ENCODE results near the gene RNF5.

The RNF5 gene

DNA sequence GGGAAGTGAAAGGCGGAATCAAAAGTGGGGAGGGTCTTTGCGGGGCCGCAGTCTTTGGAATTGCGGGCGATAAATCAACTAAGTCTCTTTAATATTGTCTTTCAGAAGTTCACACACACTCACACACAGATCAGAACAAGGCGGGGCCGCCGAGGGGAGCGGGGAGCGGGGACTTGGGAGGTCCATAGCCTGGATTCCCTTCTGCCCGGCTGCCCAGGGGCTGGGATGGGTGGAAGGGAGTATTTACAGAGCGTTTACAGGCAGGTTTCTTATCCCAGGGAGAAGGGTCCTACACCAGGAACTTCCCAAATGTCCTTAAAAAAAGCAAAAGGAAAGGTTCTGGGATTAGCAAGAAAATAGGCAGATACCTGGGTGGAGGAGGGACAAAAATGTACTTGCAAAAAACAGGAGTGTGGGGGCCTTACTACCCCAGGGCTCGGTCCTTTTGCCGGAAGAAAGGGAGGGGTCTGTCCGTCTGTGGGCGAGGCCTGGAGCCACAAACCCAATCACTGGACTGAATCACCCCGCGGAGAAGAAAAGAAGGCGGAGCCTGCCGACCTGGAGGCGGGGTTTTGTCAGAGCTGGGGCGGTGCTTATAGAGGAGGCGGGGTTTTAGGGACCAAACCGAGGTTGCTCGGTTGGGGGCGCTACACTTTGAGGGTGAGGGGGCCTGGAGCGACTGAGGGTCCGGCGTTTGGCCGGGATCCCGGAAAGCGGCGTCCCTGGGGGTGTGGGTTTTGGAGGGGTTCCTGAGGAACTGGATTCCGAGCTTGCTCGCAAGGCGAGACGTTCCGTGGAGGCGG is 29.7 kb upstream of the RNF5 start:
- Mint-ChIP-seq H3K4me3 (peak overlapping the region; percentile 80), H3K4me1 (ENCODE audit: low read depth) (peaks cover 31% of the 10 kb centered on the region), H3K36me3 (ENCODE audit: low read depth) (no peaks in the 10 kb centered on the region), H3K27me3 (peaks cover 76% of the 10 kb centered on the region), H3K9me3 (no peaks in the 10 kb centered on the region), H3K27ac (peak overlapping the region; percentile 69)
- intact Hi-C loops (cut with micrococcal nuclease), result no loop called here

DNA sequence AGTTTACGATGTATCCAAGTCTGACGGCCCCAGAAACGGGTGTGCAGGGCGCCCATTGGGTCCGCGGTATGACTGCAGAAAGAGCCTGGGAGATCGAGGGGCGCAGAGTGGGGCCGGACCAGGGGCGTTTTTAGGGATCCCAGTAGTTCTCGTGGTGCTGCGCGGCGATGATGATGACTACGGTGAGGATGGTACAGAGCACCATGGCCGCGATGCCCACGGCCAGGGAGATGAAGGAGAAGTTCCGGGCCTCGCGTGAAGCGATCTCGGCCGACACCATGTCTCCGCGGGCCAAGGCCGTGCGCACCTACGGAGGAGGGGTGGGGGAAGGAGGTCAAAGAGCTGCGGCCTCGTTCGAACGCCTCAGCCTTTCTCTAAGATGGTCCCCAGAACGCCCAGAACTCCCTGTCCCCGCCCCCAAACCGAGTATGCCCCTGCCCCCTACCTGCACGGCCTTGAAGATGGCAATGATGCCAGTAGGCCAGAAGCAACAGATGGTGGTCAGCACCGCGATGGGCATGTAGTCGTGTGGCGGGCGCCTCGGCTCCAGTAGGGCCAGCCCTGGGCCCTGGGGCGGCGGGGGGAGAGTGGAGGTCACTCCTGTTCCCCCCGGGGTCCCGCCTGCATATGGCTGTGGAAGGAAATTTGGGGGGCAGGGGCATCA is 29.0 kb upstream of the RNF5 start:
- no peaks in the 10 kb centered on the region for H3K36me3 Mint-ChIP-seq (ENCODE audit: low read depth)
- H3K27ac Mint-ChIP-seq, result peak overlapping the region; percentile 69
- intact Hi-C loops (cut with micrococcal nuclease), result no loop called here
- peaks cover 81% of the 10 kb centered on the region for H3K27me3 Mint-ChIP-seq
- peak overlapping the region; percentile 80 for H3K4me3 Mint-ChIP-seq
- H3K9me3 Mint-ChIP-seq, result no peaks in the 10 kb centered on the region
- peaks cover 39% of the 10 kb centered on the region for H3K4me1 Mint-ChIP-seq (ENCODE audit: low read depth)

DNA sequence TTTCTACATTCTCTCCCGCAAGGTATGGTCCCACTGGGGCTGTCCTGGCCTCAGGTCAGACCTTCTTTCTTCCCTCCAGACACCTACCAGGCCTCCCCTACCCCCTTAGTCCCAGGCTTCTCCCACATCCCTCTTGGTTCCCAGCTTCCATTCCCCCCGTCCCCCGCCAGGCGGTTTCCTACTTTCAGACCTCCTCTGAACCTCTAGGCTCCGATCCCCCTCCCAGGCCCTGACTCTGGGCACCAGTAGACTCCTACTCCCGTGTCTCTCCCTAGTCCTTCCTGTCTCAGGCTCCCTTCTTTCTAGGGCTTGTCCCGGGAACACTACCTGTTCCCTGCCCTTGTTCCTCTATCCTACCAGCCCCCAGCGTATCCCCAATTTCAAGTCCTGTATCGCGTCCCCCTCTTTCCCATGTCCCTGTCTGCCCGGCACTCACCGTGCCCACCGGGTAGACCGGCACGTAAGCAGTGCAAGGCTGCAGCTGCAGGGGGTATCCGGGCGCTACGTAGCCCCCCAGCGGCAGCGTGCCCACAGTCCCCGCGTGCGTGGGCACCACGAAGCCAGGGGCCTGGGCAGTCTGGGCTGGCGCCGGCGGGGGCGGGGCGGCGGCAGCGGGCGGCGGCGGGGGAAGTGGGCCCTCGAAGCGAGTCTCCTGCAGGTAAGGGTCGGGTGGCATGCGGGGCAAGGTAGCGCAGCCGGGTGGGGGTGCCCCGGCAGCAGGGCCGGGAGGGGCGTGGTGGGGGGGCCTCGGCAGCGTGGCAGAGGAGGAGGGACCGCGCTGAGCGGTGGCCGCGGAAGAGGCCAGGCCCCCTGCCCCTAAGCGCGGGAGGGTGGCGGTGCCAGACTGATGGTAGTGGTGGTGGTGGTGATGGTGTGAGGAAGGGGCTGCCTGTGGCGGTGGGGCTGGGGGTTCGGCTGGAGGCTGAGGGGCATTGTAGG is 28.0 kb upstream of the RNF5 start:
- Mint-ChIP-seq H3K36me3 (ENCODE audit: low read depth) (no peaks in the 10 kb centered on the region), H3K4me1 (ENCODE audit: low read depth) (peaks cover 48% of the 10 kb centered on the region), H3K27me3 (peaks cover 91% of the 10 kb centered on the region), H3K27ac (no peak overlapping the region), H3K9me3 (no peaks in the 10 kb centered on the region), H3K4me3 (no peak overlapping the region)
- intact Hi-C loops (cut with micrococcal nuclease), result no loop called here

DNA sequence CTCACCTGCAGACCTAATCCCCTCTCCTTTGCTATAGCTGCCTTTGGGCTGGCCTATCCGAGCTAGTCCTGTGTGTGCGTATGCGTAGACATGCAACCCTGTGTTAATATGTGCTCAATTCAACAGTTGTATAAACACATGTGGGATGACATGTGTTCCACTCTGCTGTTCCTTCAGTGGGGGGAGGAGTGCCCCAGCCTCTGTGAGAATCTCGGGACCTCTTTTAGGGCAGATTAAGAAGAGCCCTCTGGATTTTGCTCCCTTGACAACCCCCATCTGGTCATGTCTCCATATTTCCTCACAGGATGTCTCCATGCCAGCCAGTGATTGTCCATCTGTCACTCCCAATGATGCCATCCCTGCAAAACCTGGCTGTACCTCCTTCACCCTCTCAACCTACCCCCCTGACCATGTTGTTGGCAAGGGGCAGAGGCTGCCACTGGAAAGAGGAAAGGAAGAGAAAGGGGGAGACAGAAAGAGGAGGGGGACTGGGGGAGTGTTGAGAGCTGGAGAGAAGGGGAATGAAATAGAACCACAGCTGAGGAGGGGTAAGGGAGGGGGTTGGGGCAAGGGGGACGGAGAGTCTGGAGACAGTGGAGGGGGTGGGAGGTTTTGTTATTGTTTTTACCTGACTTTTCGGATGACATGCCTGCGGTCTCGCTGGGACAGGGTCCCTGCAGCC is 26.9 kb upstream of the RNF5 start:
- Mint-ChIP-seq H3K36me3 (ENCODE audit: low read depth) (no peaks in the 10 kb centered on the region), H3K4me3 (no peak overlapping the region), H3K9me3 (no peaks in the 10 kb centered on the region), H3K27me3 (peaks cover 88% of the 10 kb centered on the region), H3K27ac (no peak overlapping the region), H3K4me1 (ENCODE audit: low read depth) (peaks cover 53% of the 10 kb centered on the region)
- intact Hi-C loops (cut with micrococcal nuclease), result no loop called here

DNA sequence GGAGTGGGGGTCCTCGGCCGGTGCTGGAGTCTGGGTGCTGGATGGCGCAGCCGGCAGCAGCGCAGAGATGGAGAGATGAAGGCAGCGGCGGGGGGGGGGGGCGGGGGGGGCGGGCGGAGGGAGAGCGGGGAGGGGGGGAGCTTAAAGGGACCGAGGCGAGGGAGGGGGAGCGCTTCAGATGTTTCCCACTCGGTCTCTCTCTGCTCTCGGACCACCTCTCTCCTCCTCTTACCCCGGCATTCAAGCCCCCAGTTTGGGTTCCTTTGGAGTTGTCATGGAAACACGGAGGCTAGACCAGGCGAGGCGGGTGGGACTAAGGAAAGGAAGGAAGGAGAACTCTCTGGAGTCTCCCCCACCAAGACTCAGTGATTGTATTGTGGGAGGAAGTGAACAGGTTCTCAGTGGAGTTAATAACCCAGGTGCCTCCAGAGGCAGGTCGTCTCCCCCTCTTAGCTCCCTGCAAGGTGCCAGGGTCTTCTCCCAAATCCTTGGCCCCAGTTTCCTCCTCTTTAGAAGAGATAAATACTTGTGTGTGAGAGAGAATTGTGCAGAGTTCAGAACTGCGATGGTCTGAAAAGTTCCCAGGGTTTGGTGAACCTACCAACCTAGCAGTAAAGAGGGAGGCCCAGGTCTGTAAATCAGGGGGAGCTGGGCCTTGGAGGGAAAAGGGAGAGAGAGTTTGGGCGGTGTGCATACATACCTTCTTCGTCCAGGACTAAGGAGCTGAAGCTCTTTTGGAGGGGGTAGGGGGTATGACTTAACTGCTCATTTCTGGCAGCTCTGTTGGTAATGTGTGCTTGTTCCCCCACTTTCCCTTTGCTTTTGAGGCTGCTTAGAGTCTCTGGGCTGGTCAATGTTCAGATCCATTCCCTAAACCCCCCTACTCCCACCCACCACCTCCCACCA is 26.1 kb upstream of the RNF5 start, which contains the start of gene PRRT1:
Gene PRRT1, minus strand, starts transcription at position 77 of the 906 bp plus-strand sequence. CDS start 112 bp downstream, outside the sequence.
- no peaks in the 10 kb centered on the region for H3K9me3 Mint-ChIP-seq
- H3K27me3 Mint-ChIP-seq, result peaks cover 81% of the 10 kb centered on the region
- H3K36me3 Mint-ChIP-seq (ENCODE audit: low read depth), result no peaks in the 10 kb centered on the region
- peaks cover 53% of the 10 kb centered on the region for H3K4me1 Mint-ChIP-seq (ENCODE audit: low read depth)
- H3K4me3 Mint-ChIP-seq, result no peak within 1 kb of the TSS
- H3K27ac Mint-ChIP-seq, result no peak within 1 kb of the TSS
- intact Hi-C loops (cut with micrococcal nuclease), result no loop called here

DNA sequence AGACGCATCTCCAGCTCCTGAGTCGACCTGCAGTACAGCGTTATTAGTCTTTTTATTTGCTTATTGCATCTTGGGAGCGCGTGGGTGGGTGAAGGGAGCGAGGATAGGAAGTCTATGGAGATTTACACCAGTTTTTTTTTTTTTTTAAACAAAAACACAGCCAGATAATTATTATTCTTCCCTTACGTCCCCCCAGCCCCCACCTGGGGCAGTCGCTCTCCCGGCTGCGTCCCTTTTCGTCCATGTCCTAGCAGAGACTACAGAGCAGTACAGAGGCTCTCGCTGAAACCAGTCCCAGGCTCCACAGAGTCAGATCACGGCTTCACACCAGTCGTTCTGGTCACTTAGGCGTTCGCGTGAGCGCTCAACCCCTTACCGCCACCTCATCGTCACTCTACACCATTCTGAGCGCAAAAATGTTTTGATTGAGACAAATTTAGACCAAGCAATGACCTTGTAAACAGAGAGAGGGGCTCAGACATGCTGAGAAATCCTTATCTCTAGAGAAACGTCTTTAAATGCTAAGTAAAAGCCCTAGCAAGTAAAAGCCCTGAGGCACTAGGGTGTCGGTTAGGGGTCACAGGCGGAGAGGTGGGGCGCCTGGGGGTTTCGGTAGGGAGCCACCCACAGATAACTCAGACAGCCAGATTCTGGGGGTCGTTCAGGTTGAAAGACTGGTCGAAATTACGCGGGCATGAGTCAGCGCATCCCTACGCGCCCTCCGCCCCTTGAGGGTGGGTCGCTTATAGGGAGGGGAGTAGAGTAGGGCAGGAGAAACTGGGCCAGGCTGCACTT is 25.2 kb upstream of the RNF5 start:
- intact Hi-C loops (cut with micrococcal nuclease), result loop anchor here (1.0 kb wide), 1 partner anchor 26 kb away; no protein-coding TSS in a partner anchor
- Mint-ChIP-seq H3K27me3 (peaks cover 73% of the 10 kb centered on the region), H3K9me3 (no peaks in the 10 kb centered on the region), H3K36me3 (ENCODE audit: low read depth) (no peaks in the 10 kb centered on the region), H3K4me1 (ENCODE audit: low read depth) (peaks cover 48% of the 10 kb centered on the region), H3K4me3 (no peak overlapping the region), H3K27ac (no peak overlapping the region)

DNA sequence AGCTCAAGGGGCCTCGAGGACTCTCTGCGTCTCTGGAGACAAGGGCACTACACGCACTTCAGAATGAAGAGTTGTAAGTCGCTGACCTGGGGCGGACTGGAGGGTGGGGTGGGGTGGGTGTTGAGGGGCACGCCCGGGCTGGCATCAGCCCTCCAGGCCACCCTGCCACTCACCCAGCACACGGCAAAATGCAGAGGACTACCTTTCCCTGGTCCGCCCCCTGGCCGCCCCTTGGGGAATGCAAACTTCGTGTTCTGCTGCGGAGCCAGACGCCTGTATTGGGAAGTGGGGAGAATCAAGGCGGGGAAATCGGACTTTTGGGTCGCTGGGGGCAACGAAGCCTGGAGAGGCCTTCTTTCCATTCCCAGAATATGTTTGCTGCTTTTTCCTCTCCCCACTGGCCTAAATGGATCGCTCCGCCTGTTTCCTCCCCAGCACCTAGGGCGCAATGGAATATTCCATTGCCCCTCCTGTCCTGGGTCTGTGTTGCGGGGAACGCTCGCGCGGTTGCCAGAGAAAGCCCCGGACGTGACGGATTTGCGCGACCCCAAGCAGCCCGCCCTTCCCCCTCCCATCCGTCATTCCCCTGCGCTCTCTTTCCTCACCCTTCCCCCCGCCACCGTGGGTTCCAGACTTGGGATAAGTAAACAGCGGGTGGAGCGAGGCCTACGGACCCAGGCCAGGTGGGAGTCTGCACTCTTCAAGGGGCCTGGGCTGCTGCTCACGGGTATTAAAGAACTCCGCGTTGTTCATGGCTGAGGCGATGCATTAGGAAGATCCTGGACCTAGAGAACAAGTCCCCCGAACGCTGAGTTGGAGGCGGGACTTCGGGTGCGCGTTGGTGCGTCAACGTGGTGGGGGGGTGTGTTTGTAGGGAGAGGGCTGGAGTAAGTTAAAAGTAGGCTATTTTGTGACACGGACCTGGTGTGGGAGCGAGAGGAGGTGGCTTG is 24.4 kb upstream of the RNF5 start, which contains the start of gene PPT2:
Gene PPT2, plus strand, starts transcription at position 578 of the 950 bp plus-strand sequence. CDS start 454 bp downstream, outside the sequence.
- Mint-ChIP-seq H3K27ac (peak within 1 kb of the TSS; percentile 61), H3K9me3 (no peaks in the 10 kb centered on the region), H3K4me3 (peak within 1 kb of the TSS; percentile 86), H3K36me3 (ENCODE audit: low read depth) (no peaks in the 10 kb centered on the region), H3K27me3 (peaks cover 64% of the 10 kb centered on the region), H3K4me1 (ENCODE audit: low read depth) (peaks cover 39% of the 10 kb centered on the region)
- intact Hi-C loops (cut with micrococcal nuclease), result loop anchor here (1.0 kb wide), 1 partner anchor 27 kb away; no protein-coding TSS in a partner anchor

DNA sequence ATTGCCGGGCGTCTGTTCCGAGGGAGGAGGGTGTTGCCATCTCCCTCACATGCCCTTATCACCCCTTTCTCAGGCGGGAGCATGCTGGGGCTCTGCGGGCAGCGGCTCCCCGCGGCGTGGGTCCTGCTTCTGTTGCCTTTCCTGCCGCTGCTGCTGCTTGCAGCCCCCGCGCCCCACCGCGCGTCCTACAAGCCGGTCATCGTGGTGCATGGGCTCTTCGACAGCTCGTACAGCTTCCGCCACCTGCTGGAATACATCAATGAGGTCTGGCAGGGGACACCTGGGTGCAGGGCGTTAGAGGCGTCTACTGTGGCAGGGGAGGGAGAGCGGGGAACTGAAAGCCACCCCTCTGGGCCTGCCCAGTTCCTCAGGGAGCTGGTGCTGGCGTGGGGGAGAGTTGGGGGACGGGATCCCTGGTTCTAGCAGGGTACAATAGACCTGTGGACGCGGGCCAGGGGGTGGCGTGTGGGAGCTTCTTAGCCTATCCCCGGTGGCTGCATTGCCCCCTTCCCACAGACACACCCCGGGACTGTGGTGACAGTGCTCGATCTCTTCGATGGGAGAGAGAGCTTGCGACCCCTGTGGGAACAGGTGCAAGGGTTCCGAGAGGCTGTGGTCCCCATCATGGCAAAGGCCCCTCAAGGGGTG is 23.6 kb upstream of the RNF5 start:
- peaks cover 56% of the 10 kb centered on the region for H3K27me3 Mint-ChIP-seq
- H3K27ac Mint-ChIP-seq, result peak overlapping the region; percentile 61
- intact Hi-C loops (cut with micrococcal nuclease), result no loop called here
- H3K4me3 Mint-ChIP-seq, result peak overlapping the region; percentile 86
- H3K36me3 Mint-ChIP-seq (ENCODE audit: low read depth), result no peaks in the 10 kb centered on the region
- peaks cover 35% of the 10 kb centered on the region for H3K4me1 Mint-ChIP-seq (ENCODE audit: low read depth)
- no peaks in the 10 kb centered on the region for H3K9me3 Mint-ChIP-seq

DNA sequence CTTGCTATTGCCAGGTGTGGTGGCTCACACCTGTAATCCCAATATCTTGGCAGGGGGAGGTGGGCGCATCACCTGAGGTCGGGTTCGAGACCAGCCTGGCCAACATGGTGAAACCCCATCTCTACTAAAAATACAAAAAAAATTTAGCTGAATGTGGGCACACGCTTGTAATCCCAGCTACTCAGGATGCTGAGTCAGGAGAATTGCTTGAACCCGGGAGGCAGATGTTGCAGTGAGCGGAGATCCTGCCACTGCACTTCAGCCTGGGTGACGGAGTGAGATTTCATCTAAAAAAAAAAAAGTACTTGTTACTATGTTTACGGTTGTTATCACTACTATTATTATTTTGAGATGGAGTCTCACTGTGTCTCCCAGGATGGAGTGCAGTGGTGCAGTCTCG is 21.3 kb upstream of the RNF5 start:
- Mint-ChIP-seq H3K4me1 (ENCODE audit: low read depth) (peaks cover 29% of the 10 kb centered on the region), H3K4me3 (no peak overlapping the region), H3K9me3 (no peaks in the 10 kb centered on the region), H3K27me3 (peaks cover 36% of the 10 kb centered on the region), H3K36me3 (ENCODE audit: low read depth) (no peaks in the 10 kb centered on the region), H3K27ac (no peak overlapping the region)
- intact Hi-C loops (cut with micrococcal nuclease), result no loop called here

DNA sequence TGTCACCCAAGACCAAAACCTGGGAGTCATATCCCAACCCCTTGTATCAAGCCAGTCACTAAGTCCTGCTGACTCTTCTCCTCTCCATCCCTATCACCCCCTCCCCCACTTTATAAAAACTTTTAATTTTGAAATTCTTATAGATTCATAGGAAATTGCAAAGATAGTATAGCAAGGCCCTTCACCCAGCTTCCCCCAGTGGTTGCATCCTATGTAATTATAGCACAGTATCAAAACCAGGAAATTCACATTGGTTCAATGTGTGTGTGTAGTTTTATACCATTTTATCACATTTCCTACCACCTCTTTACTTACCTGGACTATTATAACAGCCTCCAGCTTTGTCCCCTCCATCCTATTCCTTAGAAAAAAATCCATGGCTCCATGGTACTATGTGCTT is 20.2 kb upstream of the RNF5 start:
- Mint-ChIP-seq H3K36me3 (ENCODE audit: low read depth) (no peaks in the 10 kb centered on the region), H3K4me1 (ENCODE audit: low read depth) (peaks cover 26% of the 10 kb centered on the region), H3K4me3 (no peak overlapping the region), H3K9me3 (no peaks in the 10 kb centered on the region), H3K27ac (no peak overlapping the region), H3K27me3 (peaks cover 25% of the 10 kb centered on the region)
- intact Hi-C loops (cut with micrococcal nuclease), result no loop called here

Data from dendritic cell treated with granulocyte-macrophage colony-stimulating factor and Interleukin-4, amounts not matched to agents 40 ng/mL and 50 ng/mL, for 4 days (primary cell).